ENCODE data around the gene COL6A3.

The COL6A3 gene

DNA sequence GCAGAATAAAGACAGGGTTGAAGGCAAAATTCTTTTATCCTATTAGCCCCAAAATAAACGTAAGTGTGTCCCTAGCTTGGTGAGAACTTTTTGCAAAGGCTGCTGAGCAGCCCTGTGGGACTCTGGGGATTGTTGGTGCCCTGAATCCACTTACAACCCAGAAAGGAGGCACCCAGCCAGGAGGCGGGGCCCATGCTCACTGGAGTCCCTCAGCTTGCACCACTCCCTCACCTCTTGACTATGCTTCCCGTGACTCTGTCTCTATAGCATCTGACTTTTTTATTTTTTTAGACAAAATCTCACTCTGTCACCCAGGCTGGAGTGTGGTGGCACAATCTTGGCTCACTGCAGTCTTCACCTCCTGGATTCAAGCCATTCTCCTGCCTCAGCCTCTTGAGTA is 15.8 kb upstream of the COL6A3 start:
- Histone ChIP-seq H3K4me1 (ENCODE audit: insufficient read depth, low read length, poor library complexity, severe bottlenecking) (peaks cover 44% of the 10 kb centered on the region), H3K9me3 (ENCODE audit: insufficient read depth, low read depth, low read length) (no peaks in the 10 kb centered on the region), H3K9me2 (replicated peaks; ENCODE audit: low read depth, low read length) (no peaks in the 10 kb centered on the region), H3K27me3 (ENCODE audit: insufficient read depth, low read length, poor library complexity, severe bottlenecking) (peaks cover 5% of the 10 kb centered on the region), H3K4me3 (ENCODE audit: low read length, poor library complexity, severe bottlenecking) (no peak overlapping the region), H2AFZ (ENCODE audit: low read length) (no peak overlapping the region), H4K20me1 (ENCODE audit: insufficient read depth, low read length, poor library complexity, severe bottlenecking) (no peaks in the 10 kb centered on the region), H3K4me2 (ENCODE audit: low read depth, low read length, poor library complexity, severe bottlenecking) (no peak overlapping the region), H3K36me3 (ENCODE audit: insufficient read depth, low read length) (no peaks in the 10 kb centered on the region), H3K9ac (ENCODE audit: low read depth, low read length, poor library complexity, severe bottlenecking) (no peak overlapping the region), H3K79me2 (ENCODE audit: insufficient read depth, low read length) (no peaks in the 10 kb centered on the region), H3F3A (ENCODE audit: low read depth) (no peaks in the 10 kb centered on the region)
- no peak for TF ChIP-seq EZH2phosphoT487 (IDR thresholded peaks at IDR 0.05; ENCODE audit: borderline replicate concordance)
- TF ChIP-seq, protein P1, sequence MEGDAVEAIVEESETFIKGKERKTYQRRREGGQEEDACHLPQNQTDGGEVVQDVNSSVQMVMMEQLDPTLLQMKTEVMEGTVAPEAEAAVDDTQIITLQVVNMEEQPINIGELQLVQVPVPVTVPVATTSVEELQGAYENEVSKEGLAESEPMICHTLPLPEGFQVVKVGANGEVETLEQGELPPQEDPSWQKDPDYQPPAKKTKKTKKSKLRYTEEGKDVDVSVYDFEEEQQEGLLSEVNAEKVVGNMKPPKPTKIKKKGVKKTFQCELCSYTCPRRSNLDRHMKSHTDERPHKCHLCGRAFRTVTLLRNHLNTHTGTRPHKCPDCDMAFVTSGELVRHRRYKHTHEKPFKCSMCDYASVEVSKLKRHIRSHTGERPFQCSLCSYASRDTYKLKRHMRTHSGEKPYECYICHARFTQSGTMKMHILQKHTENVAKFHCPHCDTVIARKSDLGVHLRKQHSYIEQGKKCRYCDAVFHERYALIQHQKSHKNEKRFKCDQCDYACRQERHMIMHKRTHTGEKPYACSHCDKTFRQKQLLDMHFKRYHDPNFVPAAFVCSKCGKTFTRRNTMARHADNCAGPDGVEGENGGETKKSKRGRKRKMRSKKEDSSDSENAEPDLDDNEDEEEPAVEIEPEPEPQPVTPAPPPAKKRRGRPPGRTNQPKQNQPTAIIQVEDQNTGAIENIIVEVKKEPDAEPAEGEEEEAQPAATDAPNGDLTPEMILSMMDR (conservative IDR thresholded peaks at IDR 0.05; ENCODE audit: low read length), result no peak

DNA sequence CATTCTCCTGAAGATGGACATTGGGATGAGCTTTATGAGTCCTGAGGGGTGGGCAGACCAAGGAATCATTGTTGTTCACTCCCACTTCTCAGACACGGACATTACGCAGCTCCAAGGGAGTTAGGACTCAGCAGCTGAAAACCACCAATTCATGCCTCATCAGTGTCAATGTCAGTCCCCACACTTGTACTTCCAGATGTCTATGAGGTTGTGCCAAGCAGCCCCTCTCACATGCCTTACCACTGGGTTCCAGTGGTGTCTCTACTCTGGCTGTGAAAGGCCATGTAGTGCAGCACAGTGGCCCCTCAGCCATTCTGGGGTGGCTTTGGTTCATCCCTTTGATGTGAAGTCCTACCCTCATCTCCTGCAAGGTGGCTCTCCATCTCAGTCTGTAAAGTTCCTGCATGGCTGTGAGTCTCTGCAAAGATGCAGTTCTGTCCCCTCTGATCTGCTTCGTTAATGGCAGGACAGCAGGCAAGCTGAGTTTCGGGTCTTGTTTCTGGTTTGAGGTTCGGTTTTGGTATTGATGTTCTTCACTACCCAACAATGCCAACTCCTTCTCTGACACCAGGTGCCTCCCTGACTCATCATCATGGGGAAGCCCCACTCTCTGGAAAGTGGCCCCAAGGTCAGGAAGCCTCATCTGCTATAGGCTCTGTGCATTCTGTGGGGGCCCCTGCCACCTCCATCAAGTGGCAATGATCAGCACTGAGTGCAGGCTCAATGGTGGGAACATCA is 14.0 kb upstream of the COL6A3 start:
- no peaks in the 10 kb centered on the region for H3K9me2 ChIP-seq (replicated peaks; ENCODE audit: low read depth, low read length)
- H3F3A ChIP-seq (ENCODE audit: low read depth), result no peaks in the 10 kb centered on the region
- H3K36me3 ChIP-seq (ENCODE audit: insufficient read depth, low read length), result no peaks in the 10 kb centered on the region
- H3K4me1 ChIP-seq (ENCODE audit: insufficient read depth, low read length, poor library complexity, severe bottlenecking), result peaks cover 27% of the 10 kb centered on the region
- H3K9me3 ChIP-seq (ENCODE audit: insufficient read depth, low read depth, low read length), result no peaks in the 10 kb centered on the region
- H3K79me2 ChIP-seq (ENCODE audit: insufficient read depth, low read length), result no peaks in the 10 kb centered on the region
- H3K4me2 ChIP-seq (ENCODE audit: low read depth, low read length, poor library complexity, severe bottlenecking), result no peak overlapping the region
- H3K27me3 ChIP-seq (ENCODE audit: insufficient read depth, low read length, poor library complexity, severe bottlenecking), result peaks cover 7% of the 10 kb centered on the region
- no peak overlapping the region for H3K9ac ChIP-seq (ENCODE audit: low read depth, low read length, poor library complexity, severe bottlenecking)
- TF ChIP-seq EZH2phosphoT487 (IDR thresholded peaks at IDR 0.05; ENCODE audit: borderline replicate concordance), result no peak
- TF ChIP-seq, protein P1 (conservative IDR thresholded peaks at IDR 0.05; ENCODE audit: low read length), result no peak
- no peaks in the 10 kb centered on the region for H4K20me1 ChIP-seq (ENCODE audit: insufficient read depth, low read length, poor library complexity, severe bottlenecking)
- H2AFZ ChIP-seq (ENCODE audit: low read length), result no peak overlapping the region
- H3K4me3 ChIP-seq (ENCODE audit: low read length, poor library complexity, severe bottlenecking), result no peak overlapping the region

DNA sequence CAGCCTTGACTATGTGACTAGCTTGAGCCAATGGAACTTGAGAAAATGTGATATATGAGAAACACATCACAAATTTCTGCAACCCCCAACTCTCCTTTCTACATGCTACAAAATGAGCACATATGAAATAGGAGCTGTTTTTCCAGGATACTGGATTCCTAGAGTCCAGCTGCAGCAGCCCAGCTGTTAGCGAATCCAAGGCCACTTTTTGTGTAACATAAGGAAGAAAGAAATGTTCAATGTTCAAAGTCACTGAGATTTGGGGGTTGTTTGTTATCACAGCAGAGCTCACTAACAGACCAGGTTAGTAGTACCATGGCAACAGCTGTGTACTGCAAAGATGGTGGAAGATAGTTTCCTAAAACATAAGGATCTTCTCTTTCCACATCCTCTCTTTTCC is 12.6 kb upstream of the COL6A3 start:
- no peaks in the 10 kb centered on the region for H3K9me3 ChIP-seq (ENCODE audit: insufficient read depth, low read depth, low read length)
- H3K4me2 ChIP-seq (ENCODE audit: low read depth, low read length, poor library complexity, severe bottlenecking), result no peak overlapping the region
- no peaks in the 10 kb centered on the region for H3F3A ChIP-seq (ENCODE audit: low read depth)
- no peaks in the 10 kb centered on the region for H3K36me3 ChIP-seq (ENCODE audit: insufficient read depth, low read length)
- H3K79me2 ChIP-seq (ENCODE audit: insufficient read depth, low read length), result no peaks in the 10 kb centered on the region
- H4K20me1 ChIP-seq (ENCODE audit: insufficient read depth, low read length, poor library complexity, severe bottlenecking), result no peaks in the 10 kb centered on the region
- H3K4me3 ChIP-seq (ENCODE audit: low read length, poor library complexity, severe bottlenecking), result no peak overlapping the region
- no peaks in the 10 kb centered on the region for H3K9me2 ChIP-seq (replicated peaks; ENCODE audit: low read depth, low read length)
- TF ChIP-seq, protein P1 (conservative IDR thresholded peaks at IDR 0.05; ENCODE audit: low read length), result no peak
- no peak for TF ChIP-seq EZH2phosphoT487 (IDR thresholded peaks at IDR 0.05; ENCODE audit: borderline replicate concordance)
- no peak overlapping the region for H3K9ac ChIP-seq (ENCODE audit: low read depth, low read length, poor library complexity, severe bottlenecking)
- H3K27me3 ChIP-seq (ENCODE audit: insufficient read depth, low read length, poor library complexity, severe bottlenecking), result peaks cover 7% of the 10 kb centered on the region
- peaks cover 23% of the 10 kb centered on the region for H3K4me1 ChIP-seq (ENCODE audit: insufficient read depth, low read length, poor library complexity, severe bottlenecking)
- no peak overlapping the region for H2AFZ ChIP-seq (ENCODE audit: low read length)

All from Loucy (cell line).